GM18511 (cell line): ENCODE measurements around the gene COL5A1.

ENCODE experiments used
- ATAC-seq: cut with Tn5 transposase; IDR thresholded peaks from one replicate; pipeline ENCODE4 v1.9.1; 2021; ENCODE audit warnings: mild to moderate bottlenecking, moderate library complexity; ENCODE audit not compliant: unreplicated experiment

COL5A1 gene

DNA sequence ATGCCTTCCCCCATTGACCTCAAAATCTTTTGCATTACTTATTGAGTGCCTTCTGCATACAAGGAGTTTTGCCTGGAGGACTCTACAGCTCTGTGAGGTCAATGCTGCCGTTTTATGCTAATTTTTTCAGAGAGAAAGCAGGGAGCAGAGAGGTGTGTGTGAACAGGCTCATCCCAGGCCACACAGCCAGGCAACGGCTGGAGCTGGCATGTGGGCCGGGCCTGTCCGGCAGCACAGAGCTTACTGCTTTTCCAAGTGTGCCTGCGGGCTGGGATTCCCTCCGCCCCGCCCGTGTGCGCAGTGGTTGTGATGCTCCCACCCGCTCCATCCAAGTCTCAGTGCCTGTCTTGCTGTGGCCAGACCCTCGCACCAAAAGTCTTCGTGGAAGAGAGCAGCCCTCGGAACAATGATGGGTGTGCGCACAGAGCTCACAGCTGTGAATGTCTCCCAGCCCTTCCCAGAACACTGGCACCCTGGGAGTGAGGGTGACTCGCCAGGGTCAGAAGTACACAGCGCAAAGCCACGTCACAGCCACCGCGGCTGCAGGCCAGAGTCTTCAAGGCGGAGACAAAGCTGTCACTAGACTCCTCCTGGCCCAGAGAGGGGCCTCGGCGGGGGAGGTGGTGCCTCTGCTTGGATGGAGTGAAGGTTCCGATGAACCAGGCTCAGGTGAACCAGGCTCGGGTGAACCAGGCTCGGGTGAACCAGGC is 82.8 kb downstream of the COL5A1 start:
- no peak for ATAC-seq

- no peak for ATAC-seq
These were observed 83.5 kb downstream of the COL5A1 start for GRCh38 chr9:134724912-134725604.

DNA sequence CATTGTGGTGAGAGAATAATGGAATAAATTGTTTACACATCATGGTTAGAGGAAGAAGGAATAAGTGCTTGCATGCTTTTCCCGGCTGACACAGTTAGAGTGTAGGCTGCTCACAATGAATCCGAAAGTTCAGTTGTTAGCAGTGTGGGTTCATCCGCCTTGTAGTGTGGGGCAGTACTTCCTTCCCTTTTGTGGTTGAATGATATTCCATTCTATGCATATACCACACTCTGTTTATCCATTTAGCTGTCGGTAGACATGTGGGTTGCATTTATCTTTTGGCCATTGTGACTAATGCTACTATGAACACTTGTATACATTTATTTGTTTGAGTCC is 84.0 kb downstream of the COL5A1 start:
- no peak for ATAC-seq

DNA sequence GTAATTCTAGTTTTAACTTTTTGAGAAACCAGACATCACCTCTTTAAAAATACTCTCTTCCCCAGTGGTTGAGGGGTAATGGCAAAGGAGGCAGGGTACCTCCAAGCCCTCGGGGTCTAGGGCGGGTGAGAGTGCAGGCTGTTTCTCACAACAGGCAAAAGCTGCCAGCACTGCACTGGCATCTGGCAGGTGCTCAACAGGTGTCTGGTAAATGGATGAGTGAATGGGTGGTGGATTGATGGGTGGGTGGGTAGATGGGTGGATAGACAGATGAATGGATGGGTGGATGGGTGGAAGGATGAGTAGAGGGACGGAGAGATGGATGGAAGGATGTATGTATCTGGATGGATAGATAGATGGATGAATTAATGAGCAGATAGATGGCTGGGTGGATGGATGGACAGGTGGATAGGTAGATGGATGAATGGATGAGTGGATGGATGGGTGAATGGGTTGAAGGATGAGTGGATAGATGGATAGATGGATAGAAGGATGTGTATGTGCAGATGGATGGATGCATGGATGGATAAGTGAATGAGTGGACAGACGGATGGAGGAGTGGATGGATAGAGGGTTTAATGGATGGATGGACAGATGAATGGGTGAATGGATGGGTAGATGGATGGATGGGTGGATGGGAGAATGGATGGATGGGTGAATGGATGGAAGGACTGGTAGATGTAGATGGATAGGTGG is 84.6 kb downstream of the COL5A1 start:
- ATAC-seq, result no peak

GRCh38 chr9:134726722-134727034 is 85.1 kb downstream of the COL5A1 start:
- no peak for ATAC-seq

- ATAC-seq, result no peak
These were observed 86.6 kb downstream of the COL5A1 start for GRCh38 chr9:134728021-134728795.

- no peak for ATAC-seq
These were observed 87.3 kb downstream of the COL5A1 start for GRCh38 chr9:134728801-134729495.

- no peak for ATAC-seq
These were observed 88.6 kb downstream of the COL5A1 start for GRCh38 chr9:134730011-134730760.

- ATAC-seq, result no peak
These were observed 89.3 kb downstream of the COL5A1 start for GRCh38 chr9:134730761-134731496.

- no peak for ATAC-seq
These were observed 90.1 kb downstream of the COL5A1 start for GRCh38 chr9:134731497-134732391.

GRCh38 chr9:134732392-134733110 is 90.9 kb downstream of the COL5A1 start:
- no peak for ATAC-seq

DNA sequence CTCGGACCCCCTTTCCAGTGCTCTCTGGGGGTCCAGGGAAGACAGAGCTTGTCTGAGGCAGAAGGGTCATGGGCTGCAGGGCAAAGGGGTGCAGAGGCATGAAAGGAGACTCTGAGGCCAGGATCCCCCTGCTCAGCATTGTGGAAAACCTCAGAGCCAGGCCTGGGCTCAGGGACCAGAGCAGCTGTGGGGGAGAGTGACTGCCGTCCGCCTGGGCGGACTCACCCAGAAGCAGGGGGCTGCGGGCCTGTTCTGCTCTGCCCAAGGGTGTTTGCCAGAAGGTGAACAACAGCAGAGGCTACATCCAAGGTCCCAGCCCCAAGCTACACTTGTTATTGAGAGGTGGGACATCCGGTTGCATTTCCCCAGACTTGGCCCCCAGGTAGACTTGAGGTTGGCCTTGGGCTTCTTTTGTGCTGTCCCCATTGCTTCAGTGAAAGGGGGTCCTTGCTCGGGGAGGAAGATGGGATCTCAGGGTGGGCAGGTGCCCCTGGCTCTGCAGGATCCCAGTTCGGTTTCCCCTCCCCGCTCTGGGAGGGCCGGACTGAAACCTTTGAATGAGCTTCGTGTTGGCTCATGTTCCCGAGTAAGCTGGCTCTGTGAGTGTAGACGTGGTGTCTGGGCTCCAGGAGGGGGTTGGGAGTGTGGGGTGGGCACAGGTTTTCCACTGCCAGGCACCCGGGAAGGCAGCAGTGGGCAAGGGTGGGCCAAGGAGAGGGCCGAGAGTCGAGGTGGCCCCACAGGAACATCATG is 92.1 kb downstream of the COL5A1 start:
- no peak for ATAC-seq

DNA sequence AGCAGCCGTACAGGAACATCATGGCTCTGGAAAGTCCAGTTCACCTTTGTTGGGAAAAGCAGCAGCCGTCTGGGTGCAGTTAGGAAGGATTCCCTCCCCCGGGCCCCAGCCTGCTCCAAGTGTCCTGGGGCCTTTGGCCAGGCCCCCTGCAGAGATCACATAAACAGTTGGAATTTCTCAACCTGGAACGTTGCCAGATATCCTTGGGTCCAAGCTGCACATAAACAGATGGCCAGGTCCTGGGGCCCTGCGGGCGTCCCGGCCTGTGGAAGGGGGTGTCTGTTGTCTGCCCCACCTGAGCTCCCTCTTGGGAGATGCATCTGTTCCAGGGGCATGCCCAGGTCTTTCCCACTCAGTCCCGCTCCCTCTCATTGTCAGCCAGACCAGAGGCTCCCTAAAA is 92.7 kb downstream of the COL5A1 start:
- no peak for ATAC-seq

GRCh38 chr9:134735441-134736175 is 94.0 kb downstream of the COL5A1 start:
- ATAC-seq, result no peak

DNA sequence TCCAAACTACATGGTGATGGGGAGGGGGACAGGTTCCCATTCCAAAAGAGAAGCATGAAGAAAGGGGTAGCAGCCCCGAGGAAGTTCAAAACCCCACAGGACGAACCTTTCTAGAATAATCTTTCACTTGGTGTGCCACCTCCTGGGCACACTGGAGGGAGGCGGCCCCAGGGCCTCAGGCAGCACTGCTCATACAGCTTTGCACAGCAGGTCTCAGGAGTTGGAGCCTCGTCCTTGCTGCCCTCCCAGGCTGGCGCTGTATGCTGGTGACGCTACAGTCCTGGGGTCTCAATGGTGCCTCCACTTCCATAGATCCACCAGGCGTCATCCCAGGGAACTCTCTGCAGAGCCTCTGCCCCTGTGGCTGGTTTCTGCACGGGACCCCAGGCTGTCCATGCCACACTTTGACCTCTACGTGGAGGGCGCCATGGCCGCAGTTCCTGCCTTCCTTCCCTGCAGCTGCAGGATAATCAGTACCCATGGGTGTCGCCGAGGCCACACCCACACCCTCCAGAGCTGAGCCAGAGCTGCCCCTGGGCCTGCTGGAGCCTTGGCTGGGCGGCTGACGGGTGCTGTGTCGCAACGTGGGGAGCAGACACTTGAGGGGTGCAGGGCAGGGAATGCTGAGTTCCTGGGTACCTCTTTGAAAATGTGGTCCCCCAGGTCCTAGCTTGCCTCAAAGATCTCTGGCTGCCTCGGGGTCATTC is 95.3 kb downstream of the COL5A1 start:
- no peak for ATAC-seq
